Activated effector memory CD4-positive, alpha-beta T cell treated with anti-CD3 and anti-CD28 coated beads, Interleukin-2, amount 50 U/mL, for 16 hours (primary cell): ENCODE data around the gene STXBP6.

Experiments used
- DNase-seq: peaks from one replicate; pipeline ENCODE4 v3.0.0-alpha.2; 2020

The STXBP6 gene

GRCh38 chr14:25049568-25050268 lies at the start of gene STXBP6:
STXBP6 (minus strand) TSS chr14:25050147; CDS start chr14:24974818, 75,329 bp downstream.
- no peak for DNase-seq

DNA sequence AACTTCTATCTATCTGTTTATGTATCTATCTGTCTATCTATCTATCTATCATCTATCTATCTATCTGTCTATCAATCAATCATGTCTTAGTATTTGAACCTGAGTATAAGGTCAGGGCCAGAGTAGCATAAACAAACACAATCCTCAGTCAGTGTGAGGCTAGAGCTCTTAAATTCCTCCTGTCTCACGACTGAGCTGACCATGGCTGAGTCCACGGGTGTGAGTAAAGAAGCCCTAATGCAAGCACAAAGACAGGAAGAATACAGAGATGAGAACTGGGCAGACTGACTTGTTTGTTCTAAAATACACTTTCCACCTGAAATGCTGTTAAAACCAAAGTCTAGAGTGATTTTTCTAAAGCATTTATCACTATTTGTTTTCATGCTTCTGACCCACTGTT lies 47.2 kb upstream of the STXBP6 start:
- DNase-seq: no peak

GRCh38 chr14:25095736-25096437 lies 45.9 kb upstream of the STXBP6 start:
- no peak for DNase-seq

DNA sequence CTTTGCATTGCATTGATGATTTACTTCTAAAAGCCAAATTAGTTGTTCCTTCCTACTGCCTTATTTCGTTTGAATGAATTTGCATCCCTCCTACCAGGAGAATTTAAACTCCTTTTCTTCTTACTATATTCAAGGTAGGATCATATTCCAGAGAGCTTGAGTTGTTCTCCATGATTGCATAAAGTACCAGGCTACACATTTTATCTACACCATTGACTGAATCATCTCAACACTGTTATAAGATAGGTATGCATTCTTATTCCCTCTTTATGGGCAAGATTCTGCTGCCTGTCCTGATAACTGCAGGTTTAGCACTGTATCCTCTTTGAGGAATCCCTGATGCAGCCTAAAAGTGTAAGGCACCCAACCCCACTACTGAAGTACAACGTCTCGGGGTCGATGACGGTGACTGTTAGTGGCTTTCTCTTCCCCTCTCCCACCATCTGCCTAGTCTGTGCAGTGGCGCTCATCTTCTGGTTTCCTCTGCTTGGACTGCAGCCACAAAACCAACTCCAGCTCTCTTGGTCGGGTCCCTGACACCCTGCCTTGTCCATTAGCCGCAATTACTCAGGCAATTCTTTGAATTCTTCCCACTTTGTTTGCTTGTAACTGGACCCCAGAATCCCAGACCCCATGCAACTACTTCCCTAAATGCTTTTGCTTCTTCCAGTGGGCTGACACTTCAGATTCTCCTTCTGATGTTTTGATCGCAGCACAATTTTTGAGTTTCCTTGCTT lies 44.4 kb upstream of the STXBP6 start:
- DNase-seq: no peak

DNA sequence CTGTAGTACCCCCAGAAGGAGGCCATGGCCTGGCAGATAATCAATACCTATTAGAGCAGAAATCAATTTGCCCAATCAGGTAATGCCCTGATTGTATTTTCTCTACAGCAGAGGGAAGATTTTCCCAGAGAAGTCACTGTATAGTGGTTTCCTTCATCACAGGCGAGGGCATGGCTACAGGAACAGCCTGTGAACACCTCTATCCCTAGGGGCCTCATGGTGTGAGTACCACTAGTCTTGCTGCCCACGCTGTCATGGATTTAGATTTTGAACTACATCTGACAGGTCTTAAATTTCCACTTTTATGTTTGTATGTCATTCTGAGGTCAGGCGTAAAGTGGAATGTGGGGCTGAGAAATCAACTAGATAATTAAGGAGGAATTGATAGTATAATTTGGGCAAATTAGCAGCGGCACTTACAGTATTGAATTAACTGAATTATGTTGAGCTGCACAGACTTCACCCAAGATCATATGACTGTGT lies 42.4 kb upstream of the STXBP6 start:
- no peak for DNase-seq

DNA sequence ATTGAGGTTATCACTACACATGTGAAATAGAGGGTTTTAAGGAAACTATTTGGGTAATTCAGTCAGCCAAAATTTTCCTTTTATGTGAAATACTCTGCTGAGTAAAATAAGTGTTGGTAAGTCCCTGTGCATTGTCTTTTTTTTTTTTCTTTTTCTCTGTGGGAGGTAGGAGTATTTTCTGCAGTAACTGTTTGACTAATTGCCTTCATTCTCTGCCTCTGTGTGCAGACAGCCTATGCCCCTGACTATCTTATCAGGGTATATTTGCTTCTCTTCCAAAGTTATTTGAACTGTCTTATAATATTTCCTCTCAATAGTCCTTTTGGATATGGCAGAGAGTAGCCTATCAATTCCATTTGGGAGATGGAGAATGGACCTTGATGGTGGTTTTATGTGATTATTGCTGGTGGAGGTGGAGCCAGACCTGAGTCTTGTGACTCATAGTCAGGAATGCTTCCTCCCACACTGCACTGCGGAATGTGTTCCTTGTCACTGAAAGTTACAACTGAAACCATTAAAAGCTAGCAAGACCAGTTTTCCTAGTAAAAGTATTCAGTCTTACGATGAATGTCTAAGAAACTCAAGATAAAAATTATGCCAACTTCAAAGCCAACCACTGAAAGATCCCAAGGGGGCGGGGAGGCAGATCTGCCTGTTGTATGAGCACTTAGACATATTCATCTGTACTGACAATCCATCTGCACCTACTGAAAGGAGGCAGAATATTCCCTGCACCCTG lies 40.9 kb upstream of the STXBP6 start:
- DNase-seq: no peak

GRCh38 chr14:25090256-25090655 lies 40.3 kb upstream of the STXBP6 start:
- DNase-seq: no peak

GRCh38 chr14:25089496-25089895 lies 39.5 kb upstream of the STXBP6 start:
- DNase-seq: no peak

DNA sequence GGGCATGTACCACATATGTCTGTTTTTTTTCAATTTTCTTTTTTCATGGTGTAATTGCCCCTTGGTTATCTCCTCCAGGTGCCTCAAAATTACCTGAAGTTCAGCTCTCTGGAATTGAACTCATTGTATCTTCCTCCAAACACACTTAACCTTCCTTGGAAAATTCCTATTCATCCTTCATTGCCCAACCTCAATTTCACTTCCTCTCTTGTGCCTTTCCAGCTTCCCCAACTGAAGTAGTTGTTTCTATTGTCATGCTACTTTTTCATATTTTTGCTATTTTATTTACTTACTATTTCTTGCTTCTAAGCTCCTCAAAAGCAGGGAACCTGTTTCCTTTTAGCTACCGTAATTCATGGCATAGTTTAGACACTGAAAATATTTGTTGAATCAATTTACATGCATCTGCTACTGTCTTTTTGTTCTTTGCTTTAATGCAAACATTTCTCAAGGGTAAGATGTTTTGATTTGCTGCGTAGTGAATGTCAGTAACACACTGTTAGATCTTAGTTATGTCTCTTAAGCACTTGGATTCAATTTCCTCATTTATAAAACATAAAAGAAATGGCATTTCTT lies 37.0 kb upstream of the STXBP6 start:
- no peak for DNase-seq

DNA sequence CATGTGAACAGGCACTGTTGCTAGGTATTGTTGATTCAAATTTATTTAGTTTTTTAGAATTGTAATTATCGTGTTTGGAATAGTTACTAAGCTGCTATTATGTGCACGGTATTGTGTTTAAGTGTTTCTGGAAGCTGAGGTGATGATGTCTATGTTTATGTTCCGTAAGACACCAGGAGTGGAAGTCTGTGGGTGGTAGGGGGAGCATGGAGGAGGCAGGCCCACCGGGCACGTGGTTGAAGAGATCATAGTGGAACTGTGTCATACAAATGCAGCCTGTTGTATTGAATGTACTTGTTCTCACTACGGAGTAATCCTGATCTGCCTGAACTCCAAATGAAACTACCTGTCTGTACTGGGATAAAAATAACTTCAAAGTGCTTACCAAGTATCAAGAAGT lies 36.1 kb upstream of the STXBP6 start:
- DNase-seq: no peak

- DNase-seq: no peak
Measured at GRCh38 chr14:25080682-25081081, 30.7 kb upstream of the STXBP6 start.

GRCh38 chr14:25079311-25079710 lies 29.4 kb upstream of the STXBP6 start:
- DNase-seq: no peak

DNA sequence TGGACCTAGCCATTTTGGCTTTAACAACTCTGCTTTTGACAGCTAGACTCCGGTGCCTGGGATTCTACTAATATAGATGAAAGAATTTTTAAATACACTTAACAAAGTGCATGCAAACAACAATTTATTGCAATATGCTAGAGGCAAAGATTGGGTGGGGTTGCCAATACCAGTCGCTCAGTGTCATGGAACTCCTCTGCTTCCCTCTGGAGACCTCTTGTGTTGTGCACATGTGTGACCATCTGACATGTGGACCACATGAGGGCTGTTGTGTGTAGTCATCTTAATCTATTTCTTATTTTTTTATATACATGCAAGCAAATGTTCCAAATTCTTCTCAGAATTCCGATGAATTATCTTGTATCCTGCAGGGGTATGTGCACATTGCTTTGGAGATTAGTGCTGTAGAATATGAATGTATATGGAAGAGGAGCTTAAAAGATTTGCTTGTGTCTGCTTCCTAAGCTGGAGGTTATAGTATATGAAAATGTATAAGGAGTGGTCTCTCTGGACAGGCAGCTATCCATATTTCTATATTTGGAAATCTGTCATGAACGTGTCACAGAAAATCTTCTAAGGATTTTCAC lies 24.2 kb upstream of the STXBP6 start:
- DNase-seq: no peak

- no peak for DNase-seq
Measured at GRCh38 chr14:25069879-25070278, 19.9 kb upstream of the STXBP6 start.

DNA sequence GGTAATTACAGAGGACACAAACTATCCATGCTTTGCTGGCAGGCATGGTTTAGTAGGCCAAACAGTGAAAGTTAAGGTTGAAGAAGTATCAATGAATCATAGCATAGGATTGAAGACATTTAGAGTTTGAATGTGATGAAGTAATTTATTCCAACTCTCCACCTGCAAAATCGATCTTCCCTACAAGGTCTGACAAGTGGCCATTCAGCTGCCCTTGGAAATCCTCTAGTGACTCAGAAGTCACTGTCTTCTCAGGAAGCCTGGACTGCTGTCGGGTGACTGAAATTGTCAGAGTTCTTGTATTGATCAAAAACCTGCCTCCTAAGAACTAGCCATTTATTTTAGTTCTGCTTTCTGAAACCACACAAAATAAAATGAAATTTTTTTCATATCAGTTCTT lies 17.7 kb upstream of the STXBP6 start:
- no peak for DNase-seq

- no peak for DNase-seq
Measured at GRCh38 chr14:25062022-25062321, 12.0 kb upstream of the STXBP6 start.

DNA sequence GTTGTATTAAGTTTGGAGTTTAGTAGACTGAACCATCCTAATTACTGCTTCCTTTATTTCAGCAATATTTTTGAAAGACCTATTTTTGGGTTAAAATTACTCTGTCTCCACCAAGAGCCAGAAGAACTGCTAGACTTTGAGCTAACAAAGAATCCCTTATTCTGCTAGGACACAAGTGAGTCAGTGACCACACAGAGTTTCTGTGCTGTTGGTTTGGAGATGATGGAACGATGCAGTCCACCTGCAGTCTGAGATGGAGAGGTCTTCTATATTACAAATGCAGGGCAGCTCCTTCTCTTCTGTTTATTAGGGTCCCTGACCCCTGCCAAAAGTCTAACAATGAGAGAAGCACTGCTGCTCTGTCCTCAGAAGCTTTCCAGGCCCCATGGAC lies 6.7 kb upstream of the STXBP6 start:
- no peak for DNase-seq

DNA sequence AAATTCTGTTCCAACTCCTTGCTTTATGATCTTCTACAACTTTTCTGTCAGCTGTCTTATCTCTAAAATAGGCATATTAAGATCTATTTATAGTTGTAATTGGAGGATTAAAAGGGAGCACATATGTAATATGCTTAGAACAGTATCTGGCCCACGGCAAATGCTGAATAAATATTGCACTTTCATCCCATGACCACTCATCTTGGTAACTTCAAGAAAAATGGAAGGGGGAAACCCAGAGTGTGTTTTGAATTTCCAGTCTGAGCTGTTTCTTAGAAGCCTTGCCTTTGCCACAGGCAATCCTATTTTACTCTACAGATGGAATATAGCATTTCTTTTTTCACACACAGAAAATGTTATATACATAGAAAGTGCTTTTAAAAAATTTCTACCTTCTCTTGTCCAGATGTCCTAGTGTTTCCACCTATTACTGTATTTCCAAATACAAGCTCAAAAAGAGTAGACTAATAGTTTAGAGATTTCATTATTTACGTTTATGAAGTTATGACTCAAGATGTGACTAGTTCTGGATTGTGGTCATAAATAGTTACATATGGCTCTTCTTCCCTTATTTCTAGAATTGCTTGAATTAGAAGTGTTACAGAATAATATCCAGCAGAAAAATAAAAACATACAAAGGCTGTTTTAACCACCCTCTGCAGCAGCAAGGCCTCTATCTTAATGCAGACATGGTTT lies 6.2 kb upstream of the STXBP6 start:
- no peak for DNase-seq

- DNase-seq: no peak
Measured at GRCh38 chr14:25055005-25055404, 5.1 kb upstream of the STXBP6 start.

DNA sequence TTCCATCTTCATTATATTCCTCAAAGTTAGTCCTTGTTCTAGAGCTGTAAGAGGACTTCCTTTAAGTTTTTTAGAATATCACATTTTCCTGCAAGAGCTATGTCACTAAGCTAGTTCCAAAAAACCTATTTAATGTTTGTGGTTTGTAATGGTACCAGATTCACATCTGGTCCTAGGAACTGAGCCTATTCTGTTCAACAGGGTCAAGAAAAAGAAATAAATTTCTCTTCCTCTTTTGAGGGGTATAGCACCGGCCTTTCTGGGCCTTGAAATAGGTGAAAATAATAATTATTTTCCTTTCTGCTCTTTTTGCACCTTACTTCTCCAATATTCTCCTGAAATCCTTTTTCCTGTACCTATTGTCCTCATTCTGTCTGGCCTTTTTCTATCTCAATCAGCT lies 3.6 kb upstream of the STXBP6 start:
- DNase-seq: no peak

DNA sequence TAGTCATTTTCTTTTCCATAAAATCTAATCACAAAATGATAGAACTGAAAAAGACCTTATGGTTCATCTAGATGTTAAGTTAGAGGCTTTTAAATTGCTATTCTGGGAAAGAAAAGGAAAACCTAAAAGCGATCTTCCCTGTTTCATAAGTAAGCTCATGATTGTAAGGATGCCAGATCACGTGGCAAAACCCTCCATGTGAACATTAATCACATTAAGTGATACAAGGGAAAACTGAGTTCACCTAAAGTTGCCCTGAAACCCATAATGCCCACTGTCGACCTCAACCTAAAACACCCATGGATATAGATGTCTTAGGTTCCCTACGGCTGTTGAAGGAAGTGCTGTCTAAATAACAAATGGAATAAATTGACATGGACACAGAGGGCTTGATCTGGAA lies 3.0 kb upstream of the STXBP6 start:
- DNase-seq: no peak

DNA sequence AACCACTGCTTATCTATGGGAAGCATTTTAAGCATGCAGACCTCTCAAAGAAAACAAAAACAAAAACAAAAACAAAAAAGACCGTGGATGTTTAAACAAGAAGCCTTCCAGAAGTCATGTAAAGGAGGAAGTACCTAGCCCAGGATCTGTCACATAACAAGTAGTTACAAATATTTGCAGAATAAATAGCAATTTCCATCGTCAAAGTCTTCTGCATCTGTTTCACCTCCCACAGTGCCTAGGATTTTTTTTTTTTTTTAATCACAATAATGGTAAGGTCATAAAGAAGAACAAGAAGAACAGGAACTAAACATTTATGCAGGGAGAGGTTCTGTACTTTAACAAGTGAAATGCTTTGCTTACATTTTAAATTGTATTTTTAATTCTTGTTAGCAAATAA lies 2.4 kb upstream of the STXBP6 start:
- no peak for DNase-seq
